Heart left ventricle (tissue), 13 donors: ENCODE data around the gene ANGPTL2.

Source experiments
- POLR2A ChIP-seq, 2 donors: fragments of 450-650 bp; IDR thresholded peaks; one replicate each; pipeline ENCODE4 v1.6.1; 2017; ENCODE audit warnings: antibody characterized with exemption in 2 of 2, mild to moderate bottlenecking in 2 of 2, moderate library complexity in 2 of 2
- TF ChIP-seq, protein P1 (sequence below), 12 donors: fragments of 200-600 bp; sonication (generic) in 4 of 12; IDR thresholded peaks; one replicate each; pipeline versions ENCODE4 v1.5.0 to v1.8.0; 2018 to 2022; ENCODE audit warnings: antibody characterized with exemption in 12 of 12, mild to moderate bottlenecking in 5 of 12
- donor health status: ischemic (EF 13 %, LVEDD 7.1; RV severe dilation, severe dysfunction).
- donor health status: DM: no; HTN: yes; CAD: no.
- donor health status: DM: no; HTN: no; CAD: no.
- donor health status: ischemic (EF 25% LVEDD 6.9; RV normal size, moderate dysfunction).
- donor health status: ischemic (EF 25% LVEDD 5.7; RV mildly dilated, moderate dysfunction).
- donor health status: ischemic (EF 35%, LVEDD 5.7; RV mildly dilated, moderate dysfunction).
- donor health status: nonischemic (EF 11% LVEDD 7.7; RV severe dilation, severe dysfunction).
- donor health status: DM: yes; HTN: yes; CAD: no.
- donor health status: PGD.
- donor health status: ischemic (EF 29% LVEDD 5.4; RV normal size, mild dysfunction).
- donor health status: nonischemic (EF 23%, LVEDD 6.1; RV moderate dilation, normal function).

DNA sequence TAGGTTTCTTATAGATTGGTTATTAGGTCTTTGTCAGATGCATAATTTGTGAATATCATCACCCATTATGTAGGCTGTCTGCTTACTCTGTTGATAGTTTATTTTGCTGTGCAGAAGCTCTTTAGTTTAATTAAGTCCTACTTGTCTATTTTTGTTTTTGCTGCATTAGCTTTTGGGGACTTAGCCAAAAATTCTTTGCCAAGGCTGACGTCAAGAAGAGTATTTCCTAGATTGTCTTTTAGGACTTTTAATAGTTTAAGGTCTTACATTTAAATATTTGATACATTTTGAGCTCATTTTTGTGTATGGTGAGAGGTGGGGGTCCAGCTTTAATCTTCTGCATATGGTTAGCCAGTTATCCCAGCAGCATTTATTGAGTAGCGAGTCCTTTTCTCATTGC is 24.8 kb upstream of the ANGPTL2 start:
- no peak for TF ChIP-seq POLR2A (IDR thresholded peaks at IDR 0.05)
- TF ChIP-seq, protein P1, sequence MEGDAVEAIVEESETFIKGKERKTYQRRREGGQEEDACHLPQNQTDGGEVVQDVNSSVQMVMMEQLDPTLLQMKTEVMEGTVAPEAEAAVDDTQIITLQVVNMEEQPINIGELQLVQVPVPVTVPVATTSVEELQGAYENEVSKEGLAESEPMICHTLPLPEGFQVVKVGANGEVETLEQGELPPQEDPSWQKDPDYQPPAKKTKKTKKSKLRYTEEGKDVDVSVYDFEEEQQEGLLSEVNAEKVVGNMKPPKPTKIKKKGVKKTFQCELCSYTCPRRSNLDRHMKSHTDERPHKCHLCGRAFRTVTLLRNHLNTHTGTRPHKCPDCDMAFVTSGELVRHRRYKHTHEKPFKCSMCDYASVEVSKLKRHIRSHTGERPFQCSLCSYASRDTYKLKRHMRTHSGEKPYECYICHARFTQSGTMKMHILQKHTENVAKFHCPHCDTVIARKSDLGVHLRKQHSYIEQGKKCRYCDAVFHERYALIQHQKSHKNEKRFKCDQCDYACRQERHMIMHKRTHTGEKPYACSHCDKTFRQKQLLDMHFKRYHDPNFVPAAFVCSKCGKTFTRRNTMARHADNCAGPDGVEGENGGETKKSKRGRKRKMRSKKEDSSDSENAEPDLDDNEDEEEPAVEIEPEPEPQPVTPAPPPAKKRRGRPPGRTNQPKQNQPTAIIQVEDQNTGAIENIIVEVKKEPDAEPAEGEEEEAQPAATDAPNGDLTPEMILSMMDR (IDR thresholded peaks at IDR 0.05): no peak
